Measurements from ENCODE around the gene PM20D2.
A peak's percentile ranks its signal among the peaks of the same experiment; 100 is the strongest.

Gene PM20D2

DNA sequence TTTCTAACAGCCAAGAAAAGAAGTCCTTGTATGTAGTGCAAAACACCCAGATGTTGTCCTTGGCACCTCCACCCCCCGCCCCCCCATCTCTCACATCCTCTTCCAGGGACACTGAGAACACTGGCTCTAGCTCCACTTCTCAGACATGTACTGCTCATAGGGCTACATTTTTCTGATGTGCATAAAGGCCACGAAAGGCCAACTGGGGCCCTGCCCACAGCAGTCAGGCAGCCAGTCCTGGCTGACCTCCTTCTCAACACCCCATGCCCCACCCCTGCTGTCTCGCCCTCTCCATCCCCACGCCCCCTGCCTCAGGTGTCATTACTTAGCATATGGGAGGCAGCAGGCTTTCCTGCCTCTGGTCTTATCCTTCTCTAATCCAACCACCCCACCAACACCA lies 60.0 kb downstream of the PM20D2 start:
- DNase-seq, result no peak

DNA sequence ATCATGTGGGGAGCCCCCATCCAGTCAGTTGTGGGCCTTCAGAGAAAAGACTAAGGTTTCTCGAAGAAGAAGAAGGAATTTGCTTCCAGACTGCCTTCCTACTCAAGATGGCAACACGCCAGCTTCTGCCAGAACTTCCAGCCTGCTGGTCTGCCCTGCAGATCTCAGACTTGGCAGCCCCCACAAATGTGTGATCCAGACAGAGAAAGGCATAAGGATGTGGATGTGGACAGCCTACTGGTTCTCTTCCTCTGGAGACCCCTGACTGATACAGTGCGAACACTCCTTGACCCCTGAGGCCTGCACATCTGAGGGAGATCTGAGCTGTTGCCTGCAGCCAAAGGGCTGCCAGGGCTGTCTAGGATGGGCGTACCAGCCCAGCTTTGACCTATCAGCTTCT lies 62.7 kb downstream of the PM20D2 start:
- no peak for DNase-seq

DNA sequence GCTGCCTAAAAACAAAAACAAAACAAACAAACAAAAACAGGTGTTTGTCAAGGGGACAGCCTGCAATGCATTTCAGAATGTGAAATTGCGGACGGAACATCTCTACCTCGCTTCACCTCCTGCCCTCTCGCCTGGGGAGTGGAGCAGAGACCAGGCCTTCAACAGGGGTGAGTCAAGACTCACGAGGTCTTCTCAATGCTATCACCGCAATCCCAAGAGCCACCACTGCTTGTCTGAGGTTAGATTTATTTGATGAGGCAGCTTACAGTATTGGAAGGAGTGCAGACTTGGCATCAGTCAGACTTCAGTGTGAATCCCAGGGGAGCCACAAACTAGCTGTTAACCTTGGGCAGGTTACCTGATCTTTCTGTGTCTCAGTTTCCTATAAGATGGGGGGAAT lies 63.6 kb downstream of the PM20D2 start:
- DNase-seq, result peak; percentile 10

DNA sequence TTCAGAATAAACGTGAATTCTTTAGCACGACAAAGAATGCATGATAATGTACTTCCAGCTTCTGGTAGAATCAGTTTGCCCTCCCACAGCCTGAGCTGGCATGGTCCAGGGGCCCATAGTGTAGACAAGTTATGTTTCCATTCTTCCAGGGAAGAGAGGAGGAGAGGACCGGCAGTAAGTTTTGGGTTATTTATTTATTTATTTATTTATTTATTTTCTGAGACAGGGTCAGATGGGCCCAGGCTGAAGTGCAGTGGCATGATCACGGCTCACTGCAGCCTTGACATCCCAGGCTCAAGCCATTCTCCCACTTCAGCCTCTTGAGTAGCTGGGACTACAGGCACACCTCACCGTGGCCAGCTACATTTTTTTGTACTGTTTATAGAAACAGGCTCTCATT lies 66.6 kb downstream of the PM20D2 start:
- DNase-seq, result no peak

DNA sequence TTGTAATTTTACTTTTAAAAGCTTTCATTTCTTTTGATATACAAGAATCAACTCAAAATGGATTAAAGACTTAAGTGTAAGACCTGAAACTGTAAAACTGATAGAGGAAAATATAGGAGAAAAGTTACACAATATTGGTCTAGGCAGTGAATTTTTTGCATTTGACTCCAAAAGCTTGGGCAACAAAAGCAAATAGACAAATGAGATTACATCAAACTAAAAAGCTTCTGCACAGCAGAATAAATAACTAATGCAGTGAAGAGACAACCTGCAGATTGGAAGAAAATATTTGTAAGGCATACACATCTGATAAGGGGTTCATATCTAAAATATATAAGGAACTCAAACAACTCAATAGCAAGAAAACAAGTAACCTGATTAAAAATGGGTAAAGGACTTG lies 68.3 kb downstream of the PM20D2 start:
- no peak for DNase-seq
